ENCODE results near the gene SLC34A2.

SLC34A2 gene

GRCh38 chr4:25676221-25676620 lies 20.6 kb downstream of the SLC34A2 start:
- H3K4me3 ChIP-seq (ENCODE audit: low read depth, low read length): no peak overlapping the region
- TF ChIP-seq, protein P1, sequence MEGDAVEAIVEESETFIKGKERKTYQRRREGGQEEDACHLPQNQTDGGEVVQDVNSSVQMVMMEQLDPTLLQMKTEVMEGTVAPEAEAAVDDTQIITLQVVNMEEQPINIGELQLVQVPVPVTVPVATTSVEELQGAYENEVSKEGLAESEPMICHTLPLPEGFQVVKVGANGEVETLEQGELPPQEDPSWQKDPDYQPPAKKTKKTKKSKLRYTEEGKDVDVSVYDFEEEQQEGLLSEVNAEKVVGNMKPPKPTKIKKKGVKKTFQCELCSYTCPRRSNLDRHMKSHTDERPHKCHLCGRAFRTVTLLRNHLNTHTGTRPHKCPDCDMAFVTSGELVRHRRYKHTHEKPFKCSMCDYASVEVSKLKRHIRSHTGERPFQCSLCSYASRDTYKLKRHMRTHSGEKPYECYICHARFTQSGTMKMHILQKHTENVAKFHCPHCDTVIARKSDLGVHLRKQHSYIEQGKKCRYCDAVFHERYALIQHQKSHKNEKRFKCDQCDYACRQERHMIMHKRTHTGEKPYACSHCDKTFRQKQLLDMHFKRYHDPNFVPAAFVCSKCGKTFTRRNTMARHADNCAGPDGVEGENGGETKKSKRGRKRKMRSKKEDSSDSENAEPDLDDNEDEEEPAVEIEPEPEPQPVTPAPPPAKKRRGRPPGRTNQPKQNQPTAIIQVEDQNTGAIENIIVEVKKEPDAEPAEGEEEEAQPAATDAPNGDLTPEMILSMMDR (IDR thresholded peaks at IDR 0.05; ENCODE audit: control insufficient read depth, extremely low read depth, insufficient read depth): no peak
- no peak for DNase-seq (ENCODE audit: low read depth)

GRCh38 chr4:25677157-25677556 lies 21.5 kb downstream of the SLC34A2 start:
- DNase-seq (ENCODE audit: low read depth): no peak
- TF ChIP-seq, protein P1 (IDR thresholded peaks at IDR 0.05; ENCODE audit: control insufficient read depth, extremely low read depth, insufficient read depth): no peak
- H3K4me3 ChIP-seq (ENCODE audit: low read depth, low read length): no peak overlapping the region

- TF ChIP-seq, protein P1 (IDR thresholded peaks at IDR 0.05; ENCODE audit: control insufficient read depth, extremely low read depth, insufficient read depth): no peak
- H3K4me3 ChIP-seq (ENCODE audit: low read depth, low read length): no peak overlapping the region
- no peak for DNase-seq (ENCODE audit: low read depth)
These were observed 22.3 kb downstream of the SLC34A2 start for GRCh38 chr4:25677943-25678342.

- TF ChIP-seq, protein P1 (IDR thresholded peaks at IDR 0.05; ENCODE audit: control insufficient read depth, extremely low read depth, insufficient read depth): no peak
- DNase-seq (ENCODE audit: low read depth): no peak
- no peak overlapping the region for H3K4me3 ChIP-seq (ENCODE audit: low read depth, low read length)
These were observed 32.1 kb downstream of the SLC34A2 start for GRCh38 chr4:25687773-25688172.

GRCh38 chr4:25694466-25694865 lies 38.8 kb downstream of the SLC34A2 start:
- TF ChIP-seq, protein P1 (IDR thresholded peaks at IDR 0.05; ENCODE audit: control insufficient read depth, extremely low read depth, insufficient read depth): no peak
- DNase-seq (ENCODE audit: low read depth): no peak
- H3K4me3 ChIP-seq (ENCODE audit: low read depth, low read length): no peak overlapping the region

DNA sequence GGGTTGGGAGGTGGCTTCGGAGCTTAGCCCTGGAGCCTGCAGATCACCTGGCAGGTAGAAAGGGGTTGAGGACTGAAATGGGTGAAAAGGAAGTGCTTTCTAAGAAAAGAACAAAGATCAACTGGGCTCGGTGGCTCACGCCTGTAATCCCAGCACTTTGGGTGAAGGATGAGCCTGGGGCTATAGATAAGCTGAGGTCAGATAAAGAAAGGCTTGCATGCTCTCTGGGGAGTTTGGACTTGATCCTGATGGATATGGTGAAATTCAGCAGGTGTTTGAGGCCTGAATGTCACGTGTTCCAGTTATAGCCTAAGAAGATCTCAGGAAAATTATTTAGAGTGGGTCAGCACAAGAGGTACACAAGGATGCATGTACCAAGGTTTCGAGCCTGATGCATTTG lies 40.8 kb downstream of the SLC34A2 start:
- H3K4me3 ChIP-seq (ENCODE audit: low read depth, low read length): no peak overlapping the region
- DNase-seq (ENCODE audit: low read depth): no peak
- TF ChIP-seq, protein P1 (IDR thresholded peaks at IDR 0.05; ENCODE audit: control insufficient read depth, extremely low read depth, insufficient read depth): no peak

DNA sequence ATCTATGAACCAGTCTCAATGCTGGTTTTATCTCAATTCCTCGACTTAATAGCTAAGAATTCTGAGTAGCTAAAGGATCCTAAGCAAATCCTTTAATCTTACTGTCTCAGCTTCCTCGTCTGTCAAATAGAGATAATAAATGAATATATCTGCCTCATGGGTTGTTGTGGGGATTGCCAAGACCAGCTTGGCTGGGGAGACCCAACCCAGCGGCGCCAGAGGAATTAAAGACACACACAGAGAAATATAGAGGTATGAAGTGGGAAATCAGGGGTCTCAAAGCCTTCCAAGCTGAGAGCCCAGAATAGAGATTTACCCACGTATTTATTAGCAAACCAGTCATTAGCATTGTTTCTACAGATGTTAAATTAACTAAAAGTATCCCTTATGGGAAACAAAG lies 41.9 kb downstream of the SLC34A2 start:
- H3K4me3 ChIP-seq (ENCODE audit: low read depth, low read length): no peak overlapping the region
- TF ChIP-seq, protein P1 (IDR thresholded peaks at IDR 0.05; ENCODE audit: control insufficient read depth, extremely low read depth, insufficient read depth): no peak
- DNase-seq (ENCODE audit: low read depth): no peak
